ENCODE measurements around the gene SIGLEC8. TPM values are rescaled to one million over a fixed set of nuclear protein-coding genes. Genes with fewer than 3 reads are reported as not detected.

The SIGLEC8 gene
- total and polyA plus RNA-seq, 12 donors = 0.33 to 34.0 (median 5.5) TPM

- no peak for DNase-seq
- H3K27me3 ChIP-seq = no peaks in the 10 kb centered on the region
- 82 to 93% (median 90%) methylated on average over 15 of the region's 15 CpGs for WGBS, 4 donors
- H3K4me1 ChIP-seq (replicated peaks in 1 of 2) = no peaks in the 10 kb centered on the region
- no peak overlapping the region for H3K4me3 ChIP-seq
- intact Hi-C loops (cut with DNase I) = no loop called here
- H3K9me3 ChIP-seq (replicated peaks in 1 of 3) = no peaks in the 10 kb centered on the region
- no peak overlapping the region for H3K27ac ChIP-seq
- H3K36me3 ChIP-seq (replicated peaks in 1 of 2) = no peaks in the 10 kb centered on the region
- TF ChIP-seq CTCF (IDR thresholded peaks at IDR 0.05) (no peak), POLR2A (IDR thresholded peaks at IDR 0.05) (no peak)
These were observed 47.1 kb downstream of the SIGLEC8 start for GRCh38 chr19:51410950-51411748.

- Histone ChIP-seq H3K4me3 (no peak overlapping the region), H3K27me3 (no peaks in the 10 kb centered on the region), H3K36me3 (replicated peaks in 1 of 2) (no peaks in the 10 kb centered on the region), H3K4me1 (replicated peaks in 1 of 2) (no peaks in the 10 kb centered on the region), H3K27ac (peak overlapping the region in 1 of 5 donors; percentile 67), H3K9me3 (replicated peaks in 1 of 3) (no peaks in the 10 kb centered on the region)
- DNase-seq = peak in 4 of 7 donors; percentile 27 to 58 (median 41)
- WGBS, 4 donors = 44 to 56% (median 53%) methylated on average over 6 of the region's 6 CpGs
- TF ChIP-seq POLR2A (IDR thresholded peaks at IDR 0.05) (no peak), CTCF (IDR thresholded peaks at IDR 0.05) (peak in 5 of 6 experiments; percentile 25 to 53 (median 43))
- intact Hi-C loops (cut with DNase I) = loop anchor here in 1 of 2 donors (10.0 kb wide), 1 partner anchor 73 kb away; no protein-coding TSS in a partner anchor
These were observed 50.6 kb downstream of the SIGLEC8 start for GRCh38 chr19:51407511-51408131.

- Histone ChIP-seq H3K4me3 (no peak overlapping the region), H3K36me3 (replicated peaks in 1 of 2) (no peaks in the 10 kb centered on the region), H3K27me3 (no peaks in the 10 kb centered on the region), H3K27ac (no peak overlapping the region), H3K4me1 (replicated peaks in 1 of 2) (no peaks in the 10 kb centered on the region), H3K9me3 (replicated peaks in 1 of 3) (no peaks in the 10 kb centered on the region)
- 94 to 95% (median 94%) methylated on average over 9 of the region's 9 CpGs for WGBS, 4 donors
- TF ChIP-seq POLR2A (IDR thresholded peaks at IDR 0.05) (no peak), CTCF (IDR thresholded peaks at IDR 0.05) (no peak)
- DNase-seq = no peak
- intact Hi-C loops (cut with DNase I) = loop anchor here in 1 of 2 donors (10.0 kb wide), 1 partner anchor 67 kb away; no protein-coding TSS in a partner anchor
These were observed 56.1 kb downstream of the SIGLEC8 start for GRCh38 chr19:51402117-51402516.

Small RNA genes lying within 50 kb of the gene (small RNA-seq; reads per million reads assigned to genes)
- 0 reads per million in 2 donors for gene AC020914.3
- 0 reads per million in 2 donors for gene AC020914.5

Other genes starting within 250 kb of the SIGLEC8 start
- 10 to 100 TPM in 5 of 9 donors, 1 to 10 TPM in 4; 2.2 to 21.8 (median 12.9) TPM for gene CD33, start 233.4 kb downstream of the SIGLEC8 start, total RNA-seq
- gene CD33, start 233.4 kb downstream of the SIGLEC8 start, polyA plus RNA-seq = 10 to 100 TPM in 1 of 3 donors, 1 to 10 TPM in 2; 2.7 to 14.4 (median 4.9) TPM
- gene SIGLECL1, start 207.4 kb downstream of the SIGLEC8 start, total RNA-seq = 1 to 10 TPM in 1 of 9 donors, not detected in 8; 1.0 TPM
- not detected for gene SIGLECL1, start 207.4 kb downstream of the SIGLEC8 start, polyA plus RNA-seq
- 1 to 10 TPM in 3 of 9 donors, under 1 TPM in 4, not detected in 2; 0.13 to 2.3 (median 0.67) TPM for gene IGLON5, start 146.8 kb downstream of the SIGLEC8 start, total RNA-seq
- 1 to 10 TPM; 1.3 to 3.4 (median 2.0) TPM for gene IGLON5, start 146.8 kb downstream of the SIGLEC8 start, polyA plus RNA-seq
- 1 to 10 TPM; 1.0 to 3.7 (median 2.5) TPM for gene VSIG10L, start 116.3 kb downstream of the SIGLEC8 start, total RNA-seq
- 1 to 10 TPM; 2.7 to 6.0 (median 4.1) TPM for gene VSIG10L, start 116.3 kb downstream of the SIGLEC8 start, polyA plus RNA-seq
- gene ETFB, start 92.1 kb downstream of the SIGLEC8 start, total RNA-seq = 100 to 1,000 TPM; 179 to 470 (median 242) TPM
- gene ETFB, start 92.1 kb downstream of the SIGLEC8 start, polyA plus RNA-seq = 100 to 1,000 TPM; 110 to 304 (median 159) TPM
- gene CLDND2, start 89.5 kb downstream of the SIGLEC8 start, total RNA-seq = 1 to 10 TPM in 5 of 9 donors, not detected in 4; 1.4 to 2.8 (median 2.4) TPM
- 10 to 100 TPM in 1 of 3 donors, 1 to 10 TPM in 1, under 1 TPM in 1; 0.73 to 11.7 (median 5.5) TPM for gene CLDND2, start 89.5 kb downstream of the SIGLEC8 start, polyA plus RNA-seq
- gene NKG7, start 85.8 kb downstream of the SIGLEC8 start, total RNA-seq = 1 to 10 TPM; 1.1 to 5.9 (median 2.8) TPM
- 1 to 10 TPM; 1.2 to 5.1 (median 3.6) TPM for gene NKG7, start 85.8 kb downstream of the SIGLEC8 start, polyA plus RNA-seq
- gene LIM2, start 70.5 kb downstream of the SIGLEC8 start, total RNA-seq = not detected
- gene LIM2, start 70.5 kb downstream of the SIGLEC8 start, polyA plus RNA-seq = not detected
- gene C19orf84, start 67.9 kb downstream of the SIGLEC8 start, total RNA-seq = under 1 TPM in 2 of 9 donors, not detected in 7; 0.11 to 0.41 TPM
- gene C19orf84, start 67.9 kb downstream of the SIGLEC8 start, polyA plus RNA-seq = under 1 TPM in 1 of 3 donors, not detected in 2; 0.10 TPM
- gene SIGLEC10, start 40.8 kb downstream of the SIGLEC8 start, total RNA-seq = 10 to 100 TPM in 7 of 9 donors, 1 to 10 TPM in 1, under 1 TPM in 1; 0.89 to 70.7 (median 22.6) TPM
- 10 to 100 TPM in 2 of 3 donors, 1 to 10 TPM in 1; 9.7 to 19.1 (median 11.7) TPM for gene SIGLEC10, start 40.8 kb downstream of the SIGLEC8 start, polyA plus RNA-seq
- not detected for gene CEACAM18, start 20.1 kb upstream of the SIGLEC8 start, total RNA-seq
- not detected for gene CEACAM18, start 20.1 kb upstream of the SIGLEC8 start, polyA plus RNA-seq
- 1 to 10 TPM in 4 of 9 donors, under 1 TPM in 3, not detected in 2; 0.30 to 3.1 (median 1.0) TPM for gene SIGLEC12, start 43.3 kb upstream of the SIGLEC8 start, total RNA-seq
- gene SIGLEC12, start 43.3 kb upstream of the SIGLEC8 start, polyA plus RNA-seq = 1 to 10 TPM in 1 of 3 donors, under 1 TPM in 2; 0.34 to 1.2 (median 0.48) TPM
- under 1 TPM in 2 of 9 donors, not detected in 7; 0.06 to 0.18 TPM for gene SIGLEC6, start 73.2 kb upstream of the SIGLEC8 start, total RNA-seq
- gene SIGLEC6, start 73.2 kb upstream of the SIGLEC8 start, polyA plus RNA-seq = not detected
- gene ZNF175, start 112.8 kb upstream of the SIGLEC8 start, total RNA-seq = 10 to 100 TPM in 4 of 9 donors, 1 to 10 TPM in 5; 2.5 to 14.5 (median 6.9) TPM
- gene ZNF175, start 112.8 kb upstream of the SIGLEC8 start, polyA plus RNA-seq = 1 to 10 TPM; 2.1 to 6.5 (median 3.4) TPM
- 1 to 10 TPM in 1 of 9 donors, under 1 TPM in 4, not detected in 4; 0.11 to 3.0 (median 0.57) TPM for gene SIGLEC5, start 171.9 kb upstream of the SIGLEC8 start, total RNA-seq
- not detected for gene SIGLEC5, start 171.9 kb upstream of the SIGLEC8 start, polyA plus RNA-seq
- 10 to 100 TPM in 4 of 9 donors, 1 to 10 TPM in 2, under 1 TPM in 2, not detected in 1; 0.44 to 29.0 (median 11.4) TPM for gene SIGLEC14, start 188.4 kb upstream of the SIGLEC8 start, total RNA-seq
- 1 to 10 TPM; 1.2 to 3.6 (median 2.7) TPM for gene SIGLEC14, start 188.4 kb upstream of the SIGLEC8 start, polyA plus RNA-seq
- gene SPACA6, start 234.9 kb upstream of the SIGLEC8 start, total RNA-seq = 10 to 100 TPM in 8 of 9 donors, 1 to 10 TPM in 1; 2.2 to 56.0 (median 22.6) TPM
- gene SPACA6, start 234.9 kb upstream of the SIGLEC8 start, polyA plus RNA-seq = 100 to 1,000 TPM in 2 of 3 donors, 1 to 10 TPM in 1; 4.0 to 291 (median 123) TPM